H9 (cell line): ENCODE results near the gene TPTE2. TPM values are rescaled to one million over a fixed set of nuclear protein-coding genes. Genes with fewer than 3 reads are reported as not detected.
"Not testable (repeated sequence)": the region's sequence is repeated elsewhere in the genome, so short reads cannot be mapped to it uniquely, and the experiment has no call there.

Experiments used
- DNase-seq: peaks from one replicate; pipeline ENCODE4 v3.0.0-alpha.2; 2017
- H2AFZ ChIP-seq: one replicate; pipeline ENCODE4 v1.6.1; 2013; ENCODE audit warnings: mild to moderate bottlenecking, low read length, control low read depth, moderate library complexity
- H2AK5ac ChIP-seq: 2 replicates; pipeline ENCODE4 v1.6.1; 2013; ENCODE audit warnings: low read length, control low read depth, mixed read lengths; ENCODE audit not compliant: insufficient read length
- H2BK120ac ChIP-seq: one replicate; pipeline ENCODE4 v1.6.1; 2013; ENCODE audit warnings: low read depth, mild to moderate bottlenecking, low read length, control low read depth, inconsistent platforms; ENCODE audit not compliant: poor library complexity, severe bottlenecking
- H2BK12ac ChIP-seq: 2 replicates; pipeline ENCODE4 v1.6.1; 2013; ENCODE audit warnings: low read length, control low read depth, mixed read lengths, low read depth; ENCODE audit not compliant: insufficient read length
- H2BK15ac ChIP-seq: 2 replicates; pipeline ENCODE4 v1.6.1; 2013; ENCODE audit warnings: low read depth, low read length, control low read depth
- H2BK20ac ChIP-seq: one replicate; pipeline ENCODE4 v1.6.1; 2013; ENCODE audit warnings: low read depth, mild to moderate bottlenecking, low read length, control low read depth, inconsistent platforms; ENCODE audit not compliant: poor library complexity, severe bottlenecking
- H2BK5ac ChIP-seq: 2 replicates; pipeline ENCODE4 v1.6.1; 2013; ENCODE audit warnings: low read length, control low read depth, mixed read lengths; ENCODE audit not compliant: insufficient read length
- H3K14ac ChIP-seq: 2 replicates; pipeline ENCODE4 v1.6.1; 2013; ENCODE audit warnings: low read length, control low read depth; ENCODE audit not compliant: insufficient read depth
- H3K18ac ChIP-seq: 2 replicates; pipeline ENCODE4 v1.6.1; 2013; ENCODE audit warnings: low read depth, mild to moderate bottlenecking, mixed read lengths, low read length, control low read depth; ENCODE audit not compliant: insufficient read length
- H3K23ac ChIP-seq: 2 replicates; pipeline ENCODE4 v1.6.1; 2013; ENCODE audit warnings: low read length, control low read depth, mixed read lengths, low read depth; ENCODE audit not compliant: insufficient read length
- H3K23me2 ChIP-seq: 2 replicates; pipeline ENCODE4 v1.6.1; 2013; ENCODE audit warnings: low read depth, mild to moderate bottlenecking, mixed read lengths, low read length, control low read depth; ENCODE audit not compliant: insufficient read length, poor library complexity, severe bottlenecking
- H3K27ac ChIP-seq: 2 replicates; pipeline ENCODE4 v1.5.1; 2013; ENCODE audit warnings: low read length, control low read depth, mixed read lengths, low read depth; ENCODE audit not compliant: insufficient read length
- H3K27me3 ChIP-seq: 2 replicates; pipeline ENCODE4 v1.6.1; 2013; ENCODE audit warnings: low read length, control low read depth, inconsistent platforms; ENCODE audit not compliant: insufficient read depth
- H3K4ac ChIP-seq: 2 replicates; pipeline ENCODE4 v1.6.1; 2013; ENCODE audit warnings: low read depth, mild to moderate bottlenecking, control low read depth, inconsistent platforms, low read length, moderate library complexity
- H3K4me1 ChIP-seq: 2 replicates; pipeline ENCODE4 v1.6.1; 2013; ENCODE audit warnings: low read length, control low read depth, inconsistent platforms; ENCODE audit not compliant: insufficient read depth
- H3K4me2 ChIP-seq: 2 replicates; pipeline ENCODE4 v1.6.1; 2013; ENCODE audit warnings: low read length, control low read depth, mixed read lengths; ENCODE audit not compliant: insufficient read length, insufficient read depth
- H3K56ac ChIP-seq: 2 replicates; pipeline ENCODE4 v1.6.1; 2013; ENCODE audit warnings: low read depth, mild to moderate bottlenecking, mixed read lengths, low read length, control low read depth; ENCODE audit not compliant: insufficient read length
- H3K79me1 ChIP-seq: 2 replicates; pipeline ENCODE4 v1.6.1; 2013; ENCODE audit warnings: low read depth, mild to moderate bottlenecking, moderate library complexity, low read length, control low read depth, inconsistent platforms; ENCODE audit not compliant: insufficient read depth, poor library complexity, severe bottlenecking
- H3K79me2 ChIP-seq: 2 replicates; pipeline ENCODE4 v1.6.1; 2013; ENCODE audit warnings: low read length, control low read depth, inconsistent platforms; ENCODE audit not compliant: insufficient read depth
- H3K9ac ChIP-seq: 2 replicates; pipeline ENCODE4 v1.6.1; 2013; ENCODE audit warnings: low read length, control low read depth, mixed read lengths; ENCODE audit not compliant: insufficient read length; ENCODE audit errors: extremely low read depth
- H3K9me3 ChIP-seq: one replicate; pipeline ENCODE4 v1.6.1; 2013; ENCODE audit warnings: low read depth, low read length, inconsistent platforms; ENCODE audit not compliant: control insufficient read depth
- H3T11ph ChIP-seq: one replicate; pipeline ENCODE4 v1.6.1; 2013; ENCODE audit warnings: mild to moderate bottlenecking, low read length, control low read depth, inconsistent platforms
- H4K20me1 ChIP-seq: one replicate; pipeline ENCODE4 v1.6.1; 2013; ENCODE audit not compliant: control insufficient read depth, insufficient read length, insufficient read depth
- H4K5ac ChIP-seq: 2 replicates; pipeline ENCODE4 v1.6.1; 2013; ENCODE audit warnings: low read depth, mild to moderate bottlenecking, mixed read lengths, low read length, control low read depth; ENCODE audit not compliant: insufficient read length
- H4K8ac ChIP-seq: replicated peaks from 2 replicates; pipeline ENCODE4 v1.6.1; 2013; ENCODE audit warnings: low read length, control low read depth, mixed read lengths, low read depth; ENCODE audit not compliant: insufficient read length
- H4K91ac ChIP-seq: 2 replicates; pipeline ENCODE4 v1.6.1; 2013; ENCODE audit warnings: low read depth, mild to moderate bottlenecking, moderate library complexity, mixed read lengths, low read length, control low read depth; ENCODE audit not compliant: insufficient read length
- H3K27ac Mint-ChIP-seq, 3 experiments: 2 replicates in 2 of 3; 3 replicates in 1 of 3; pipeline ENCODE4 v1.8.0; 2020 to 2021; ENCODE audit warnings: mixed read lengths in 3 of 3, mild to moderate bottlenecking in 1 of 3, moderate library complexity in 1 of 3
- H3K27me3 Mint-ChIP-seq: 2 replicates; pipeline ENCODE4 v1.8.0; 2021; ENCODE audit warnings: low read depth, mild to moderate bottlenecking, moderate library complexity, mixed read lengths
- H3K36me3 Mint-ChIP-seq, 3 experiments: 2 replicates in 2 of 3; 3 replicates in 1 of 3; pipeline ENCODE4 v1.8.0; 2020 to 2021; ENCODE audit warnings: low read depth in 3 of 3, mixed read lengths in 3 of 3; ENCODE audit not compliant: insufficient read depth in 1 of 3
- H3K4me1 Mint-ChIP-seq, 2 experiments: 2 replicates each; pipeline ENCODE4 v1.8.0; 2020; ENCODE audit warnings: mixed read lengths in 2 of 2
- H3K4me3 Mint-ChIP-seq, 2 experiments: 2 replicates in 1 of 2; 3 replicates in 1 of 2; pipeline ENCODE4 v1.8.0; 2020 to 2021; ENCODE audit warnings: mild to moderate bottlenecking in 2 of 2, mixed read lengths in 2 of 2, moderate library complexity in 1 of 2
- H3K9me3 Mint-ChIP-seq, 2 experiments: 2 replicates in 1 of 2; 3 replicates in 1 of 2; pipeline ENCODE4 v1.8.0; 2020; ENCODE audit warnings: mild to moderate bottlenecking in 2 of 2, mixed read lengths in 2 of 2, moderate library complexity in 1 of 2
- WGBS: extraction: QIAGEN DNeasy Blood & Tissue Kit; methylation state at CpG from one replicate; pipeline ENCODE4 v1.1.7; 2013; ENCODE audit warnings: missing lambda C conversion rate, low lambda C conversion rate, mixed read lengths; ENCODE audit not compliant: insufficient read length; ENCODE audit errors: extremely low coverage; 5-methylcytosine and 5-hydroxymethylcytosine counted together
- total RNA-seq: library from RNA; stranded (reverse); gene quantifications from 2 replicates; pipeline ENCODE4 v1.2.1, GENCODE V29; 2021

The TPTE2 gene
- total RNA-seq, 1 experiment from 2014 or later, result not detected

DNA sequence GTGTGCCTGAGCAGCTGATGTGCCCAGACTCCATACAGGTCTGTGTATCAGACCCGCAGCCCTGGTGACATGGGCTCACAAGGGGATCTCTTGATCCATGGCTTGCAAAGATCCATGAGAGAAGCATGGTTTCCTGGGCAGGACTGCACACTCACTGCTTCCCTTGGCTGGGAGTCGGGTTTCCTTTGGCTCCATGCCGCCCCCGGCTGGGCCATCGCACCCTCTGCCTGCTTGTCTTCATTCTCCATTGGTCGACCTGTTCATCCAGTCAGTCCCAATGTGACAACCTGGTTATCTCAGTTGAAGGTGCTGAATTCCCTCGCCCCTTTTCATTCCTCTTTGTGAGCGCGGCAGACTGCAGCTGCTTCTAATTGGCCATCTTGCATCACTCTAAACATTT, 101.2 kb downstream of the TPTE2 start:
- no CpG with 5 or more reads among the region's 9 CpGs for WGBS
- H3K23ac ChIP-seq, result not testable (repeated sequence)

More for the DNA sequence above, 101.2 kb downstream of the TPTE2 start:
- not testable (repeated sequence) for H3K18ac ChIP-seq, H3T11ph ChIP-seq, H4K20me1 ChIP-seq, H3K14ac ChIP-seq, H2BK120ac ChIP-seq, H3K27ac Mint-ChIP-seq, H3K56ac ChIP-seq, H3K4ac ChIP-seq, H3K27me3 ChIP-seq, H4K91ac ChIP-seq, H2BK5ac ChIP-seq, H3K4me3 Mint-ChIP-seq, H2AK5ac ChIP-seq, H4K8ac ChIP-seq, H2AFZ ChIP-seq, DNase-seq, H3K4me2 ChIP-seq, H3K4me1 Mint-ChIP-seq, H2BK12ac ChIP-seq, H3K27ac ChIP-seq, H3K79me2 ChIP-seq, H4K5ac ChIP-seq, H3K23me2 ChIP-seq, H3K4me1 ChIP-seq, H3K27me3 Mint-ChIP-seq, H3K9ac ChIP-seq, H3K79me1 ChIP-seq, H2BK20ac ChIP-seq, H2BK15ac ChIP-seq
- H3K9me3 ChIP-seq, result peaks cover 29% of the 10 kb centered on the region
- Mint-ChIP-seq H3K36me3 (peaks cover 0 to 17% (median 8%) of the 10 kb centered on the region in 3 experiments; a peak in 5 of 7 replicates), H3K9me3 (peaks cover 80 to 84% of the 10 kb centered on the region in 2 experiments)
